NB4 (cell line): ENCODE results near the gene TNS1.

Experiments used
- DNase-seq: peaks from one replicate; pipeline ENCODE4 v3.0.0; 2010; ENCODE audit warnings: low read depth
- H3K4me3 ChIP-seq: one replicate; pipeline ENCODE4 v1.5.1; 2011; ENCODE audit warnings: mild to moderate bottlenecking, low read depth, low read length, moderate library complexity
- CTCF ChIP-seq: IDR thresholded peaks from one replicate; pipeline ENCODE4 v1.5.1; 2012; ENCODE audit warnings: low read depth, low read length
- MAX ChIP-seq: IDR thresholded peaks from 2 replicates; pipeline ENCODE4 v1.6.1; 2011; ENCODE audit warnings: low read depth, low read length
- MYC ChIP-seq: IDR thresholded peaks from 2 replicates; pipeline ENCODE4 v1.6.1; 2011; ENCODE audit warnings: low read depth, low read length
- POLR2A ChIP-seq: IDR thresholded peaks from 2 replicates; pipeline ENCODE4 v1.6.1; 2011; ENCODE audit warnings: mild to moderate bottlenecking; ENCODE audit not compliant: insufficient read length; ENCODE audit errors: extremely low read depth

TNS1 gene

GRCh38 chr2:217998926-217999594 is 3.7 kb downstream of the TNS1 start:
- TF ChIP-seq MAX (no peak), MYC (no peak), CTCF (no peak), POLR2A (no peak)
- DNase-seq, result no peak
- H3K4me3 ChIP-seq, result no peak overlapping the region

GRCh38 chr2:217997510-217997909 is 5.3 kb downstream of the TNS1 start:
- no peak for DNase-seq
- no peak overlapping the region for H3K4me3 ChIP-seq
- no peak for TF ChIP-seq CTCF
- no peak for TF ChIP-seq MYC

- peak; percentile 70 for DNase-seq
- no peak for TF ChIP-seq MAX
- TF ChIP-seq POLR2A, result no peak
- TF ChIP-seq CTCF, result no peak
- no peak for TF ChIP-seq MYC
- no peak overlapping the region for H3K4me3 ChIP-seq
Observed at GRCh38 chr2:217996361-217996760, 6.4 kb downstream of the TNS1 start.

GRCh38 chr2:217995731-217996231 is 7.0 kb downstream of the TNS1 start:
- DNase-seq, result peak; percentile 38
- no peak overlapping the region for H3K4me3 ChIP-seq
- TF ChIP-seq POLR2A (no peak), MYC (no peak), CTCF (no peak), MAX (no peak)

GRCh38 chr2:217994776-217995274 is 8.0 kb downstream of the TNS1 start:
- H3K4me3 ChIP-seq, result no peak overlapping the region
- DNase-seq, result no peak
- TF ChIP-seq POLR2A (no peak), CTCF (no peak), MYC (no peak), MAX (no peak)
